Measurements from ENCODE around the gene PPP3CB. TPM values are rescaled to one million over a fixed set of nuclear protein-coding genes. Genes with fewer than 3 reads are reported as not detected.
A peak's percentile ranks its signal among the peaks of the same experiment; 100 is the strongest.

PPP3CB gene
- total RNA-seq, 1 experiment from 2014 or later, result 34.0 TPM

GRCh38 chr10:73494213-73494612, 1.6 kb downstream of the PPP3CB start:
- no peaks in the 10 kb centered on the region for H3K9me3 ChIP-seq (ENCODE audit: insufficient read depth, low read depth)
- no peaks in the 10 kb centered on the region for H4K20me1 ChIP-seq (ENCODE audit: insufficient read depth)
- peak overlapping the region; percentile 76 for H3K4me2 ChIP-seq
- no peak for DNase-seq
- no peaks in the 10 kb centered on the region for H3K9me2 ChIP-seq (ENCODE audit: insufficient read depth)
- ChIA-PET POLR2A (ENCODE audit: unreplicated experiment) (no interaction called here), CTCF (interaction anchor here (0.7 kb wide), 2 partner anchors 249 to 1617 kb away, joined by 3 to 4 read pairs; partner anchors contain the start of gene SAMD8)
- H3F3A ChIP-seq (ENCODE audit: insufficient read depth, low read depth), result peaks cover 34% of the 10 kb centered on the region
- peaks cover 32% of the 10 kb centered on the region for H3K4me1 ChIP-seq (replicated peaks; ENCODE audit: insufficient read depth)
- H3K27me3 ChIP-seq (ENCODE audit: insufficient read depth, low read depth), result no peaks in the 10 kb centered on the region
- intact Hi-C loops (cut with micrococcal nuclease; ENCODE audit: unreplicated experiment), result no loop called here
- no peak overlapping the region for H2AFZ ChIP-seq
- H3K79me2 ChIP-seq (ENCODE audit: low read depth), result peaks cover 43% of the 10 kb centered on the region
- H3K4me3 ChIP-seq, result peak overlapping the region; percentile 64; the same call in 1 of the 2 replicates
- H3K27ac ChIP-seq, result peak overlapping the region; percentile 77
- BruUV-seq (replicated peaks), result no TSS peak
- TF ChIP-seq, protein P1, sequence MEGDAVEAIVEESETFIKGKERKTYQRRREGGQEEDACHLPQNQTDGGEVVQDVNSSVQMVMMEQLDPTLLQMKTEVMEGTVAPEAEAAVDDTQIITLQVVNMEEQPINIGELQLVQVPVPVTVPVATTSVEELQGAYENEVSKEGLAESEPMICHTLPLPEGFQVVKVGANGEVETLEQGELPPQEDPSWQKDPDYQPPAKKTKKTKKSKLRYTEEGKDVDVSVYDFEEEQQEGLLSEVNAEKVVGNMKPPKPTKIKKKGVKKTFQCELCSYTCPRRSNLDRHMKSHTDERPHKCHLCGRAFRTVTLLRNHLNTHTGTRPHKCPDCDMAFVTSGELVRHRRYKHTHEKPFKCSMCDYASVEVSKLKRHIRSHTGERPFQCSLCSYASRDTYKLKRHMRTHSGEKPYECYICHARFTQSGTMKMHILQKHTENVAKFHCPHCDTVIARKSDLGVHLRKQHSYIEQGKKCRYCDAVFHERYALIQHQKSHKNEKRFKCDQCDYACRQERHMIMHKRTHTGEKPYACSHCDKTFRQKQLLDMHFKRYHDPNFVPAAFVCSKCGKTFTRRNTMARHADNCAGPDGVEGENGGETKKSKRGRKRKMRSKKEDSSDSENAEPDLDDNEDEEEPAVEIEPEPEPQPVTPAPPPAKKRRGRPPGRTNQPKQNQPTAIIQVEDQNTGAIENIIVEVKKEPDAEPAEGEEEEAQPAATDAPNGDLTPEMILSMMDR (conservative IDR thresholded peaks at IDR 0.05), result no peak
- no peak for TF ChIP-seq EZH2 (IDR thresholded peaks at IDR 0.05; ENCODE audit: low read depth)
- no peaks in the 10 kb centered on the region for H3K36me3 ChIP-seq (ENCODE audit: low read depth)

DNA sequence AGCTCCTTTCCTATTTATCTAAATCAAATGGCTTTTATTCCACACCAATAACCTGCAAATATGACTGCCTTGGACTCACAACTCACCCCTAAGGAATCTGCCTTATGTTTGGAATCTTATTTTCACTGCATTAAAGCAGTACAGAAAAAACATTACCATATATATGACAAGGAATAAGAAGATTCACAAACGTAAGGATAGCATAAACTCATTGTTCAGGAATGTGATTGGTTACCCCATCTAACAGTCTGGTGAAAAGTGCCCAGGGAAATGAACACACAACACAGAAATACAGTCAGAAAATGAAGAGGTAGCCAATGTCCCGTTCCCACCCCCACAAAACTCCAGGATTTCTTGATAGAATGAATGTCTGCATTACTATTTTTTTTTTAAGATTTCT, 2.0 kb downstream of the PPP3CB start:
- H3K4me3 ChIP-seq, result peak overlapping the region; percentile 64; the same call in 1 of the 2 replicates
- H3K27ac ChIP-seq, result peak overlapping the region; percentile 77; the same call in 1 of the 2 replicates
- ChIA-PET POLR2A (ENCODE audit: unreplicated experiment) (interaction anchor here (0.7 to 0.8 kb wide), 3 partner anchors 26 to 1617 kb away, joined by 3 to 6 read pairs (median 4); no protein-coding TSS in a partner anchor), CTCF (interaction anchor here (0.7 kb wide), 1 partner anchor 132 kb away, joined by 6 read pairs; no protein-coding TSS in a partner anchor)
- no peak overlapping the region for H2AFZ ChIP-seq
- H3K4me1 ChIP-seq (replicated peaks; ENCODE audit: insufficient read depth), result peaks cover 32% of the 10 kb centered on the region
- H4K20me1 ChIP-seq (ENCODE audit: insufficient read depth), result no peaks in the 10 kb centered on the region
- H3K9me2 ChIP-seq (ENCODE audit: insufficient read depth), result no peaks in the 10 kb centered on the region
- intact Hi-C loops (cut with micrococcal nuclease; ENCODE audit: unreplicated experiment), result no loop called here
- TF ChIP-seq, protein P1 (conservative IDR thresholded peaks at IDR 0.05), result no peak
- no peak for TF ChIP-seq EZH2 (IDR thresholded peaks at IDR 0.05; ENCODE audit: low read depth)
- no peaks in the 10 kb centered on the region for H3K9me3 ChIP-seq (ENCODE audit: insufficient read depth, low read depth)
- no TSS peak for BruUV-seq (replicated peaks)
- peaks cover 43% of the 10 kb centered on the region for H3K79me2 ChIP-seq (ENCODE audit: low read depth)
- H3K36me3 ChIP-seq (ENCODE audit: low read depth), result no peaks in the 10 kb centered on the region
- peak in 1 of 2 experiments; percentile 60 for DNase-seq
- H3F3A ChIP-seq (ENCODE audit: insufficient read depth, low read depth), result peaks cover 34% of the 10 kb centered on the region
- H3K27me3 ChIP-seq (ENCODE audit: insufficient read depth, low read depth), result no peaks in the 10 kb centered on the region
- peak overlapping the region; percentile 76 for H3K4me2 ChIP-seq

DNA sequence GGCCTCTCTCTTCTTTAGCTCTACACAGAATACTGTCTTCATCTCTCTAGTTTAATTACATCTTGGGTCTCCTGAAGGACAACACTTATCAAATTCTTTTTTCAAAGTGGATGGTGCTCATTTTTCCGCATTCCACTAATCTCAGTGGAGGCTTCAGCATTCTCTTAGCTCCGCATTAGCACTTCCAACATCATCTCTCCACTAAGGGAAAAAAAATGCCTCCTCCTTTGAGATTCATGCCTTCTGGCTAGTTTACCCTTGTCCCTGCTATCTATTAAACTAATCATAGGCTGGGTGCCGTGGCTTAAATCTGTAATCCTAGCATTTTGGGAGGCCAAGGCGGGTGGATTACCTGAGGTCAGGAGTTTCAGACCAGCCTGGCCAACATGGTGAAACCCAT, 9.2 kb downstream of the PPP3CB start:
- Histone ChIP-seq H4K20me1 (ENCODE audit: insufficient read depth) (no peaks in the 10 kb centered on the region), H3F3A (ENCODE audit: insufficient read depth, low read depth) (no peaks in the 10 kb centered on the region; the same call in none of the 2 replicates), H3K27me3 (ENCODE audit: insufficient read depth, low read depth) (no peaks in the 10 kb centered on the region), H2AFZ (no peak overlapping the region), H3K36me3 (ENCODE audit: low read depth) (no peaks in the 10 kb centered on the region), H3K4me2 (no peak overlapping the region), H3K27ac (no peak overlapping the region), H3K4me3 (no peak overlapping the region), H3K4me1 (replicated peaks; ENCODE audit: insufficient read depth) (no peaks in the 10 kb centered on the region), H3K9me3 (ENCODE audit: insufficient read depth, low read depth) (no peaks in the 10 kb centered on the region), H3K79me2 (ENCODE audit: low read depth) (peaks cover 9% of the 10 kb centered on the region), H3K9me2 (ENCODE audit: insufficient read depth) (no peaks in the 10 kb centered on the region)
- BruUV-seq (replicated peaks), result no TSS peak
- intact Hi-C loops (cut with micrococcal nuclease; ENCODE audit: unreplicated experiment), result no loop called here
- ChIA-PET POLR2A (ENCODE audit: unreplicated experiment) (no interaction called here), CTCF (no interaction called here)
- no peak for TF ChIP-seq EZH2 (IDR thresholded peaks at IDR 0.05; ENCODE audit: low read depth)
- TF ChIP-seq, protein P1 (conservative IDR thresholded peaks at IDR 0.05), result no peak
- no peak for DNase-seq

Data from PC-9 (cell line).